Panc1 (cell line): ENCODE results near the gene ELMOD3.

Experiments used
- POLR2AphosphoS5 ChIP-seq: IDR thresholded peaks from 2 replicates; pipeline ENCODE4 v1.6.1; 2012; ENCODE audit warnings: mild to moderate bottlenecking, low read depth, low read length, moderate library complexity
- SIN3A ChIP-seq: IDR thresholded peaks from 2 replicates; pipeline ENCODE4 v1.6.1; 2012; ENCODE audit warnings: low read depth, mild to moderate bottlenecking, low read length, moderate library complexity, borderline replicate concordance; ENCODE audit not compliant: insufficient read depth
- TCF7L2 ChIP-seq: IDR thresholded peaks from 2 replicates; pipeline ENCODE4 v1.6.1; 2011; ENCODE audit warnings: mild to moderate bottlenecking, low read depth, low read length, inconsistent platforms
- TF ChIP-seq, protein P1 (sequence below): fragments of 450-650 bp; IDR thresholded peaks from 2 replicates; pipeline ENCODE4 v1.5.1; 2017; ENCODE audit warnings: mild to moderate bottlenecking

DNA sequence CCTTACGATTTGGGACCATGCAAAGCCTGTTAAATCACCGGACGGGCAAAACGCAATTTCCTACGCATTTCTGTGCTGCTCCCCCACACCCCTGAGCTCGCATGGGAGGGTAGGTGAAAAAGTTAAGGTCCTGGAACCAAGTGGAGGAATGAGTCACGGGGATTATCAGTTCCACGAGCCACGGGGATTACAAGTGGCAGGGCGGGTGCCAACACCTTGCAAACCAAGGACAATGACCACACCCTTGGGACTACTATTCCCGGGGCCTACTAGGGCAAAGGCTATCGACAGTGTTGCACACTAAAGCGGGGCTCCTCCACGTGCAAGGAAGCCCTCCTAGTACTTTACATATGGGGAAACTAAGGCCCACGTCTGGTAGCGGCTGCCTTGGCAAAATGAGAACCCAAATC lies 688 bp upstream of the ELMOD3 start:
- TF ChIP-seq, protein P1, sequence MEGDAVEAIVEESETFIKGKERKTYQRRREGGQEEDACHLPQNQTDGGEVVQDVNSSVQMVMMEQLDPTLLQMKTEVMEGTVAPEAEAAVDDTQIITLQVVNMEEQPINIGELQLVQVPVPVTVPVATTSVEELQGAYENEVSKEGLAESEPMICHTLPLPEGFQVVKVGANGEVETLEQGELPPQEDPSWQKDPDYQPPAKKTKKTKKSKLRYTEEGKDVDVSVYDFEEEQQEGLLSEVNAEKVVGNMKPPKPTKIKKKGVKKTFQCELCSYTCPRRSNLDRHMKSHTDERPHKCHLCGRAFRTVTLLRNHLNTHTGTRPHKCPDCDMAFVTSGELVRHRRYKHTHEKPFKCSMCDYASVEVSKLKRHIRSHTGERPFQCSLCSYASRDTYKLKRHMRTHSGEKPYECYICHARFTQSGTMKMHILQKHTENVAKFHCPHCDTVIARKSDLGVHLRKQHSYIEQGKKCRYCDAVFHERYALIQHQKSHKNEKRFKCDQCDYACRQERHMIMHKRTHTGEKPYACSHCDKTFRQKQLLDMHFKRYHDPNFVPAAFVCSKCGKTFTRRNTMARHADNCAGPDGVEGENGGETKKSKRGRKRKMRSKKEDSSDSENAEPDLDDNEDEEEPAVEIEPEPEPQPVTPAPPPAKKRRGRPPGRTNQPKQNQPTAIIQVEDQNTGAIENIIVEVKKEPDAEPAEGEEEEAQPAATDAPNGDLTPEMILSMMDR: no peak
- TF ChIP-seq POLR2AphosphoS5 (no peak), TCF7L2 (no peak), SIN3A (no peak)
